BLaER1 (cell line): ENCODE measurements around the gene EIF4EBP2.

Experiments
- H3K27ac ChIP-seq: shearing (Covaris generic); formaldehyde crosslinking; 2 replicates; pipeline ENCODE4 v1.8.1; 2022
- H3K27me3 ChIP-seq: shearing (Covaris generic); formaldehyde crosslinking; 2 replicates; pipeline ENCODE4 v1.8.1; 2022
- H3K36me3 ChIP-seq: shearing (Covaris generic); formaldehyde crosslinking; 2 replicates; pipeline ENCODE4 v1.8.1; 2022
- H3K4me1 ChIP-seq: shearing (Covaris generic); formaldehyde crosslinking; 2 replicates; pipeline ENCODE4 v1.8.1; 2022
- H3K4me2 ChIP-seq: shearing (Covaris generic); formaldehyde crosslinking; 2 replicates; pipeline ENCODE4 v1.8.1; 2022
- H3K4me3 ChIP-seq: shearing (Covaris generic); formaldehyde crosslinking; 2 replicates; pipeline ENCODE4 v1.8.1; 2022
- H3K9ac ChIP-seq: shearing (Covaris generic); formaldehyde crosslinking; 2 replicates; pipeline ENCODE4 v1.8.1; 2022
- H3K9me3 ChIP-seq: shearing (Covaris generic); formaldehyde crosslinking; 2 replicates; pipeline ENCODE4 v1.8.1; 2022
- H4K20me1 ChIP-seq: shearing (Covaris generic); formaldehyde crosslinking; 2 replicates; pipeline ENCODE4 v1.8.1; 2022
- Cebpa-rat ChIP-seq: shearing (Covaris generic); IDR thresholded peaks from 2 replicates; pipeline ENCODE4 v1.8.1; 2022

Gene EIF4EBP2

DNA sequence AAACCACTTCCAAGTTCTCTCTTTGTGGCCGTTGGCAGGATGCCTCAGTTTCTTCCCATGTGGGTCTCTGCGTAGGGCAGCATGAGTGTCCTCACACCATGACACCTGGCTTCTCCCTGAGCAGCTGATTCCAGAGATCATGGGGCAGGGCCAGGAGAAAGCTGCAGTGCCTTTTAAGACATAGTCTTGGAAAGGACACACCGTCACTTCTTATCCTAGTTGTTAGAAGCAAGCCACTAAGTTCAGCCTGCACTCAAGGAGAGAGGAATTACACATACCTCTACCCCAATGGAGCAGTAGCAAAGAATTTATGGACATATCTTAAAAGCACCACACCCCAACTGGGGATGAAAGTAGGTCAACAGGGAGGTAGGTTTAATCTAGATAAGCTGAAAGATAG lies 21.2 kb downstream of the EIF4EBP2 start:
- Histone ChIP-seq H3K27ac (no peak overlapping the region), H3K36me3 (peaks cover 100% of the 10 kb centered on the region), H4K20me1 (peaks cover 14% of the 10 kb centered on the region; the same call in 1 of the 2 replicates), H3K9ac (no peak overlapping the region), H3K4me1 (peaks cover 21% of the 10 kb centered on the region), H3K27me3 (no peaks in the 10 kb centered on the region), H3K9me3 (no peaks in the 10 kb centered on the region), H3K4me3 (no peak overlapping the region), H3K4me2 (no peak overlapping the region)
- no peak for TF ChIP-seq Cebpa-rat

GRCh38 chr10:70426823-70427222 lies 22.9 kb downstream of the EIF4EBP2 start:
- no peaks in the 10 kb centered on the region for H3K9me3 ChIP-seq
- no peak overlapping the region for H3K4me3 ChIP-seq
- no peak overlapping the region for H3K4me2 ChIP-seq
- no peak for TF ChIP-seq Cebpa-rat
- H3K27ac ChIP-seq: no peak overlapping the region
- no peaks in the 10 kb centered on the region for H3K27me3 ChIP-seq
- peaks cover 100% of the 10 kb centered on the region for H3K36me3 ChIP-seq
- H3K9ac ChIP-seq: no peak overlapping the region
- peaks cover 17% of the 10 kb centered on the region for H3K4me1 ChIP-seq
- peaks cover 5% of the 10 kb centered on the region; the same call in 1 of the 2 replicates for H4K20me1 ChIP-seq

GRCh38 chr10:70430493-70431445 lies 26.8 kb downstream of the EIF4EBP2 start:
- H3K27me3 ChIP-seq: no peaks in the 10 kb centered on the region
- no peak overlapping the region for H3K27ac ChIP-seq
- H3K36me3 ChIP-seq: peaks cover 73% of the 10 kb centered on the region

DNA sequence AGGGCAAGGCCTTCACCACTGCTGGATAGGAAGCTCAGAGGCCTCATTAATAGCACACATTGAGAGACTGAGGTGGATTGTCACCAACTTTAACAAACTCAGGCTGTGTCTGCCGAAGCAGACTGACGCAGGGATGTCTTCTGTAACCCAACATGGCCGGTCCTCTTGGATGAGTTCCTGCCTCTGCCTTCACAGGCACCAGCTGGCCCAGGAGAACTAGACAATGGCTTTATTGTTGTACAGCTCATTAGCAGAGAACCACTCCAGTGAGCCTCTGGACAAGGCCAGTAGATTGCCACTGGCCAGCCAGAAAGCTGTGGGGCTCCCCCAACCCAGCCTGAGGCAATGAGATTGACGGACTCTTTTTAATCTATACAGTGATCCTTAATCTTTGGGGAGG lies 28.2 kb downstream of the EIF4EBP2 start:
- no peak overlapping the region for H3K4me3 ChIP-seq
- H3K27ac ChIP-seq: no peak overlapping the region
- H4K20me1 ChIP-seq: 0 out of 2 replicates have a peak, but pooled peaks cover 4% of the 10 kb centered on the region
- H3K4me2 ChIP-seq: peak overlapping the region; percentile 64
- H3K9ac ChIP-seq: peak overlapping the region; percentile 20; the same call in 1 of the 2 replicates
- H3K36me3 ChIP-seq: peaks cover 61% of the 10 kb centered on the region
- H3K4me1 ChIP-seq: peaks cover 33% of the 10 kb centered on the region
- no peak for TF ChIP-seq Cebpa-rat
- no peaks in the 10 kb centered on the region for H3K9me3 ChIP-seq
- H3K27me3 ChIP-seq: no peaks in the 10 kb centered on the region

More at GRCh38 chr10:70430493-70431445, 26.8 kb downstream of the EIF4EBP2 start:
- Histone ChIP-seq H3K9me3 (no peaks in the 10 kb centered on the region), H3K4me3 (no peak overlapping the region), H3K9ac (no peak overlapping the region), H4K20me1 (0 out of 2 replicates have a peak, but pooled peaks cover 4% of the 10 kb centered on the region), H3K4me2 (no peak overlapping the region), H3K4me1 (peaks cover 33% of the 10 kb centered on the region)
- no peak for TF ChIP-seq Cebpa-rat

- H3K27ac ChIP-seq: peak overlapping the region; percentile 22; the same call in 1 of the 2 replicates
- H3K4me2 ChIP-seq: peak overlapping the region; percentile 64
- H3K9ac ChIP-seq: peak overlapping the region; percentile 21; the same call in 1 of the 2 replicates
- no peak for TF ChIP-seq Cebpa-rat
- H3K9me3 ChIP-seq: no peaks in the 10 kb centered on the region
- peaks cover 33% of the 10 kb centered on the region for H3K4me1 ChIP-seq
- 0 out of 2 replicates have a peak, but pooled peaks cover 4% of the 10 kb centered on the region for H4K20me1 ChIP-seq
- H3K27me3 ChIP-seq: peaks cover 2% of the 10 kb centered on the region; the same call in 1 of the 2 replicates
- H3K4me3 ChIP-seq: no peak overlapping the region
- peaks cover 55% of the 10 kb centered on the region for H3K36me3 ChIP-seq
These were observed 28.8 kb downstream of the EIF4EBP2 start for GRCh38 chr10:70432561-70433263.

GRCh38 chr10:70433581-70434280 lies 29.8 kb downstream of the EIF4EBP2 start:
- no peak for TF ChIP-seq Cebpa-rat
- H3K36me3 ChIP-seq: peaks cover 45% of the 10 kb centered on the region

DNA sequence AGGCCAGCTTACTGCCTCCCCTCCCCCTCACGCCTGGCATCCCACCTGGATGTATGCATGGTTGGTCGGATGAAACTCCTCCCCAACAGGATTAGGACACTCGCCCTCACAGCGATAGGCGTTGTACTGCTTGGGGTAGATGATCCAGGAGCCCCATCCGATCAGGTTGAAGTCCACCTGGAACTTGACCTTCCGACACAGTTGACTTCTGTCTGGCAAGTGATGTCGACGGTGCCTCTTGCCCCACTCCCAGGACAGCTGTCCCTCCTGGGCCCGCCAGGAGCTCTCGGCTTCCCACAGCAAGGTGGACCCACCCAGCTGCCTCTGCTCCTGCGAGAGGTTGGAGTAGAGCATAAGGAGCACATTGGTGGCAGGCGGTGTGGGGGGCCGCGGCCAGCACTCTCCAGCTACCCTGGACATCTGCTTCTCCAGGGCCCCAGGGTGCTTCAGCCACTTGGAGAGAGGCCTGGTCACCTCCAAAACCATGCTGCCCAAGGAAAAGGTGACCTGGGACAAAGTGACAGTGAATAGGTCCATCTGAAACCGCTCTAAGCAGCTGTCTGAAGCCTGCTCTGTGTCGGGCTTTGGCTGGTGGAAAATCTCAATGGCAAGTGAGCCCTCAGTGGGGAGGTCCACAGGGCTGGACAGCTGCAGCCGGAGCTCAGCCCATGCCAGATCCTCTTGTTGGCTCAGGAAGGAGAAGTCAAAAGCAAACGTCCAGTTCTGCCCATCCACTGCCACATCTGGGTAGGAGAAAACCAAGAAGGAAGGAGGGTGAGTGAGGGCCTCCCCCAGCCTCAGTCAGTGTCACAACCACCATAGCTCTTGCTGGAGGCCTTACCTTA lies 31.5 kb downstream of the EIF4EBP2 start:
- no peak overlapping the region for H3K4me3 ChIP-seq
- H3K27me3 ChIP-seq: peaks cover 30% of the 10 kb centered on the region
- H3K4me2 ChIP-seq: no peak overlapping the region
- H3K36me3 ChIP-seq: peaks cover 30% of the 10 kb centered on the region
- peaks cover 6% of the 10 kb centered on the region for H3K9me3 ChIP-seq
- H3K27ac ChIP-seq: no peak overlapping the region
- H4K20me1 ChIP-seq: 0 out of 2 replicates have a peak, but pooled peaks cover 7% of the 10 kb centered on the region
- no peak for TF ChIP-seq Cebpa-rat
- no peak overlapping the region for H3K9ac ChIP-seq
- H3K4me1 ChIP-seq: peaks cover 27% of the 10 kb centered on the region

More at GRCh38 chr10:70433581-70434280, 29.8 kb downstream of the EIF4EBP2 start:
- H3K9me3 ChIP-seq: no peaks in the 10 kb centered on the region
- H3K27me3 ChIP-seq: peaks cover 12% of the 10 kb centered on the region
- no peak overlapping the region for H3K27ac ChIP-seq
- no peak overlapping the region for H3K4me3 ChIP-seq
- peak overlapping the region; percentile 64 for H3K4me2 ChIP-seq
- no peak overlapping the region for H3K9ac ChIP-seq
- 0 out of 2 replicates have a peak, but pooled peaks cover 4% of the 10 kb centered on the region for H4K20me1 ChIP-seq
- H3K4me1 ChIP-seq: peaks cover 31% of the 10 kb centered on the region

DNA sequence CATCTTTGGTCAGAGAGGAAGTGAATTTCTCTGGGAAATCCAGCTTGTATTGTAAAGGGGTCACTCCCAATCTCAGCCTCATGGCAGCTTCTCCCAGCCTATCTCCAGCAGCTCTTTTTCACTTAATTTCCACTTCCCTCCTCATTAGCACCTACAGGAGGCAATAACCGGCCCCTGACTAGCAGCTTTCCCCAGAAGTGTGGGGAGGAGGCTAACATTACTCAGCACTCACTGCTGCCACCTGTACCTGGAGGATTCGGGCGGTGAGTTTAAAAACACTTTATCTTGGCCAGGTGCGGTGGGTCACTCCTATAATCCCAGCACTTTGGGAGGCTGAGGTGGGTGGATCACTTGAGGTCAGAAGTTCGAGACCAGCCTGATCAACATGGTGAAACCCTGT lies 33.8 kb downstream of the EIF4EBP2 start:
- peaks cover 14% of the 10 kb centered on the region for H3K4me1 ChIP-seq
- peaks cover 52% of the 10 kb centered on the region for H3K27me3 ChIP-seq
- H3K9ac ChIP-seq: no peak overlapping the region
- peaks cover 15% of the 10 kb centered on the region for H3K36me3 ChIP-seq
- no peak overlapping the region for H3K4me2 ChIP-seq
- H3K27ac ChIP-seq: no peak overlapping the region
- H3K9me3 ChIP-seq: peaks cover 23% of the 10 kb centered on the region
- no peak for TF ChIP-seq Cebpa-rat
- no peak overlapping the region for H3K4me3 ChIP-seq
- peaks cover 8% of the 10 kb centered on the region; the same call in 1 of the 2 replicates for H4K20me1 ChIP-seq
